Islet precursor cell (in vitro differentiated cells): ENCODE measurements around the gene MS4A10.

Experiments used
- DNase-seq: peaks from one replicate; pipeline ENCODE4 v3.0.0-alpha.2; 2018

MS4A10 gene

GRCh38 chr11:60766547-60766946 is 18.6 kb upstream of the MS4A10 start:
- DNase-seq: no peak

- DNase-seq: no peak
Measured at GRCh38 chr11:60767388-60767811, 17.7 kb upstream of the MS4A10 start.

DNA sequence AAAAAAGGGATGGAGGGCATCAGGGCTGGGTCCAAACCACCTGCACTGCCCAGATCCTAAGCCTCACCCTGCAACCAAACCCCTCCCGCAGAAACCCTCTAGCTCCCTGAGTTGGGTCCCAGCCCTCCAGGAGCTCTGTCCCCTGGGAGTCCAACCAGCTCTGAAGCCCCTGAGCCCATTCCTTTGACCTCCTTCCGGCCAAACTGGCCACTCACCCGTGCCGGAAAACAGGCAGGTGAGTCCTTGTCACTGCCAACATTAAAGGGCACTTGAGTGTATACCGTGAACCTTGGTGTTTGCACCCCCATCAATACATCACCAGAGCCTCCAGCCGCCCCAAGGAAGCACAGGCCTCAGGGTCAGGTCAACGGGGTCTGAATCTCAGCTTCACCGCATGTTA is 16.9 kb upstream of the MS4A10 start:
- no peak for DNase-seq

- DNase-seq: no peak
Measured at GRCh38 chr11:60769273-60769672, 15.9 kb upstream of the MS4A10 start.

GRCh38 chr11:60769811-60770210 is 15.3 kb upstream of the MS4A10 start:
- DNase-seq: no peak

GRCh38 chr11:60771146-60771545 is 14.0 kb upstream of the MS4A10 start:
- DNase-seq: no peak

DNA sequence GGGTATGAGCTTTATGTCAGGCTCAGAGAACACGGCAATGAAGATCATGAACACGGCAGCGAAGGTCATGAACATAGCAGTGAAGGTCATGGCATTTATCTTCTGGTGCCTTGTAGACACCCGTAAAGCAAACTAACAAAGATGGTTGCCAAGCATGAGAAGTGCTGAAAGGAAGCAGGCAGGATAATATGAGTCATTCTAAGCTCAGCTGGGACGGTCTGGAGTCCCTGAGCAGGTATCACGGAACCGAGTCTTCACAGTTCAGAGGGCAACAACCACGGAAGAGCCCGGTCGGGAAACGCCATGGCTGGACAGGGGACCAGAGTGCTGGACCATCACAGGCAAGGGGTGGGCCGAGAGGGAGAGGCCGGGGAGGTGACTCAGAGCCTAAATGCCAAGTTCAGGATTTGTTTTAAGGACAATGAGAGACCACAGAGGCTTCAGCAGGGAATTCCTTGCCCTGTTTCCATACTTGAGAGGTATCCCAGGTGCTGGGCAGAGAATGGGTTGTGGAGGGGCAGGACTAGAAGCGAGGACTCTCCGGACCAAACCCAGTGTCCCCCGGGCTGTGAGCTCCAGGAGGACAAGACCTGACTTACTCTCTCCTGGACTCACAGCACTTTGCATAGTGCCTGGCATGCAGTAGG is 13.1 kb upstream of the MS4A10 start:
- DNase-seq: no peak

GRCh38 chr11:60772666-60773065 is 12.5 kb upstream of the MS4A10 start:
- DNase-seq: no peak

GRCh38 chr11:60774726-60775125 is 10.4 kb upstream of the MS4A10 start:
- DNase-seq: no peak

- DNase-seq: peak; percentile 95
Measured at GRCh38 chr11:60775420-60775961, 9.6 kb upstream of the MS4A10 start.

GRCh38 chr11:60776167-60776566 is 9.0 kb upstream of the MS4A10 start:
- no peak for DNase-seq

- DNase-seq: no peak
Measured at GRCh38 chr11:60777106-60777505, 8.0 kb upstream of the MS4A10 start.

DNA sequence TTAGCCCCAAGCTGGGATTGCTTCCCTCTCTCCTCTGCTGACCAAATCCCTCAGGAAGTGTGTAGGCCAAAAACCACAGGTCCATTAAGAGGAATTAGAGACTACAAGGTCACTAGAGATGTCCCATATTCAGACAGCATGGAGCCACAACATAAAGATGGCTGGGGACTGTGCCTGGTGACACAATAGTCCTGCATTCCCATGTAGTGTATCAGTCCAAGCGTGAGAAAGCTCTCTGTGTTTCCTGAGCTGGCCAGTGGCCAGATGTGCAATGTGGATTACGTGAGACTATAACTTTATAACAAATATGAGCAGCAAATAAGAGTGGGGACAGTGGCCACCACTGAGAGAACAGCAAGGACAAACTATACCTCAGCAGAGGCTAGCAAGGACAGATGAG is 7.6 kb upstream of the MS4A10 start:
- DNase-seq: no peak

DNA sequence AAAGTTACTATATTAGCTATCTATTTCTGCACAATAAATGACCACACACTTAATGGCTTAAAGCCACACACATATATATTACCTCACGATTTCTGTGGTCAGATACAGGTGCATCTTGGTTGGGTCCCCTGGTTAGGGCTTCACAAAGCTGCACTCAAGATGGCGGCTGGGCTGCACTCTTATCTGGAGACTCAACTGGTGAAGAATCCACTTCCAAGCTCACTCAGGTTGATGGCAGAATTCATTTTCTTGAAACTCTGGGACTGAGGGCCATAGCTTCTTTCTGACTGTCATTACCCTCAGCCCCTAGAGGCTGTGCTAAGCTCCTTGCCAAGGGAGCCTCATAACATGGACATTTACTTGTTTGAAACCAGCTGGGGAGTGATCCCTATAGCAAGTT is 5.1 kb upstream of the MS4A10 start:
- DNase-seq: no peak

DNA sequence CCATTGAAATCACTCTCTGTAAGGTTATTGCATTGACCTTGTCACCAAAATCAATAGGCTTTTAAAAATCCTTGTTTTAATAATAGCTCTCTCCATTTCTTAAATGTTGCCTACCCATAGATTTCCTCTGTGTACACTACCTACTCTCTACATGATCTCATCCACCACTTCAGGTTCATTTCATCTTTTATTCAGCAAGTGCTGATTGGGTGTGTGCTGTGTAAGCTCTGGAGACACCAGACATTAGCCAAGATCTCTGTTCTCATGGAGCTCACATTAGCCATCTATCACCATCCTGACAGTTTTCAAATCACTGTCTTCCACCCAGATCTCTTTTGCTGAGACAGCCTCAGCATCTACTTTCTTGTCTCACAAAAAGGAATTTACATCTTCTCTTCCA is 4.4 kb upstream of the MS4A10 start:
- no peak for DNase-seq

DNA sequence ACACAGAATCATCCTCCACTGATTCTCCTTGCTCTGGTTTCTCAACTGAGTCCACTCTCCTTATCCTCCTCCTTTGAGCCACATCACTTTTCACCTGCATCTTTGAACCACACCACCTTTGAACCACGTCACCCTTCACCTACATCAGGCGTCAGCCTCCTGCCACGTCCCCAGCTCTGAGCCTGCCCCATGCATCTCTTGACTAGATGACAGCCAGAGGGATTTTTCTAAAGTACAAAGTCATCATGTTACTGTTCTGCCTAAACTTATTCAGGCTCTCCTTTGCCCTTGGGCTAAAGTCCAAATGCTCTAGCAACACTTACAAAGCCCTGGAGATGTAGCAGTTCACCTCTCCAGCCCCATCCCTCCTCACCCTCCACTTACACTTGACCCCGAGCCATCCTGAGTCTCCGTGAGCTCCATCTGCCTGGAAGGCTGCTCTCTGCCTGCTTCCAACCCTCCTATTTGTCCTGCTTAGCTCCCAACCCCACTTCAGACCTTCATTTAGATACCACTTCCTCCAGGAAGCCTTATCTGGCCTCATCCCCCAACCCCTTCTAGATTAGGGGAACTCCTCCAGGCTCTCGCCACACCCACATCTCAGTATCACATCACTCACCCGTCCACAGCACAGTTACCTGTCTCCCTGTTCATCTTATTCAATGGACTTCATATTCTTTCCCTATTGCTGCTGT is 3.7 kb upstream of the MS4A10 start:
- no peak for DNase-seq

GRCh38 chr11:60781981-60782316 is 3.2 kb upstream of the MS4A10 start:
- DNase-seq: no peak

- no peak for DNase-seq
Measured at GRCh38 chr11:60782393-60783140, 2.6 kb upstream of the MS4A10 start.

DNA sequence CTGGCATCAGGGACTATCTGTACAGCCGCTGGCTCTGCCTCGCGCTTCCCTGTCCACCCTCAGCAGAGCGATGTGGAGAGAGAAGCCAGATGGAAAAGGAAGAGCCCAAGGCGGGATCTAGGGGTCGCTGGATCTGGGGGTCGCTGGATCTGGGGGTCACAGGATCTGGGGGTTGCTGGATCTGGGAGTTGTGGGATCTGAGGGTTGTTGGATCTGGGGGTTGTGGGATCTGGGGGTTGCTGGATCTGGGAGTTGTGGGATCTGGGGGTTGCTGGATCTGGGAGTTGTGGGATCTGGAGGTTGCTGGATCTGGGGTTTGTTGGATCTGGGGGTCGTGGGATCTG is 2.0 kb upstream of the MS4A10 start:
- DNase-seq: no peak

DNA sequence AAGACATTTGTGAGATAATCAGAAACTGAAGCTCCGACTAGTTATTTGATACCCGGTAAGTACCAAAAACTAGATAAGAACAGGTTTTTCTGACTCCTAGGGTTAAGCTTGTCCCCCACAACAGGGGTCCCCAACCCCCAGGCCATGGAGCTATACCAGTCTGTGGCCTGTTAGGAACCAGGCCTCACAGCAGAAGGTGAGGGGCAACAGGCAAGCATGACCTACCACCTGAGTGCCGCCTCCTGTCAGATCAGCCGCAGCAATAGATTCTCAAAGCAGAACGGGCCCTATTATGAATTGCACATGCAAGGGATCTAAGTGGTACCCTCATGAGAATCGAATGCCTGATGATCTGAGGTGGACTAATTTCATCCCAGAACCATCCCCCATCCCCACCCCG is 1.2 kb upstream of the MS4A10 start:
- no peak for DNase-seq

DNA sequence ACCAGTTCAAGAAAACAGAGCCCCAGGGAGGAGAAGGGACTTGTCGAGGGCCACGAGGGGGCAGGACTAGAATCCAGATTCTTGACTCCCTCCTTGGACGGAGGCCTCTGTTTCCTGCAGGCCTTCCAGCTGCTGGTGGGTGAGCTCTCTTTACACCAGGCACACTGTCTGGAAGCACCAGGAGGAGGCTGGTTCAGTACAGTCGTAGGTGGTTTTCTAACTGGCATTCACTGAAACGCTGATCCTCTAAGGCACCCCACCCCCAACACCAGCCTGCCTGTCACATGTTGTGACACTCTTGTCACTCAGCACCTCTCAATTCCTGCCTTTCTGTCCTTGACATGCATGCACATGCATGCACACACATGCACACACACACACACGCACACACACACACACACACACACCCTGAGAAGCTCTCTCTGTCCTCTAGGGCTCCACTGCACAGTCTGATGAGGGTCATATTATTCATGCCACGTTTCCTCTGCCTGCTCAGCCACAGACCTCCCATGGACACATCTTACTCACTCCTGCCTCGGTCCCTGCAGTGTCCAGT is 751 bp downstream of the MS4A10 start:
- no peak for DNase-seq

DNA sequence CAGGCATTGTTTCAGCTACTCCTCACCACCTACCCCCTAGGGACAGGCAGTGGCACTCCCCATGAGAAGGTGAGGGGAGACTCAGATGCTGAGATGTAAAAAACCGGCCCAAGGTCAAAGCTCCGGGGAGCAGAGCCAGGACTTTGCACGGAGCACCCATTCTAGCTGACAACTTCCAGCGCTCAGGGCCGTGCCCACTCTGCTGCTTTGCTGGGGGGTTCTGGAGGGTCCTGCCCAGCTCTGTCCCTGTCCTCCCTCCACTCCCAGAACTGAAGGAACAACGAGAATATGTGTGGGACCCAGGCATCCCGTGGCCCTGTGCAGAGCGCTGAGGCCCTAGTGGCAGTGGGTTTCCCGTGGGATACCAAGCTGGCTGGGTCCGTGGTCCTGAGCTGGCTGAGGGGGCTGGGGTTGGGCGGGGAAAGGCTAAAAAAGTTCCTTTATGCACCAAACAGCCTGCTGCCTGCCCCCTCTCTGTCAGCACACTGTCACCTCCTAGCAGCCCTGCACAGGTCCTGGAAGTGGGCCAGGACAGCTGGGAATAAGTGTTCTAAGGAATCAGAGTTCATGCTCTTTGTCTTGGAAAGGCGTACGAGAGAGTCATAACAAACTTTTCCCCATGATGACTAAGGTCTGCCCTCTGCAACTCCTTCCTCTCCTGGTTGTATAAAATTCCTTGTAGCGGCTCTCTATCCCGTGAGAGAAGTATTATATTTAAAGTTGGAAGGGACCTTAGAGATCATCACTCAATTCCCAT is 1.9 kb downstream of the MS4A10 start:
- no peak for DNase-seq
